Stimulated activated naive CD8-positive, alpha-beta T cell treated with anti-CD3 and anti-CD28 coated beads, Interleukin-15, amount 100 ng/mL, for 72 hours (primary cell): Measurements from ENCODE around the gene ELL2.
"Not testable (repeated sequence)": the region's sequence is repeated elsewhere in the genome, so short reads cannot be mapped to it uniquely, and the experiment has no call there.

Source experiments
- ATAC-seq: fragments of 150-1000 bp; cut with Tn5 transposase; 2 replicates; pipeline ENCODE4 v1.10.0; 2021; ENCODE audit warnings: mild to moderate bottlenecking, moderate library complexity
- DNase-seq, 2 donors: peaks; one replicate each; pipeline ENCODE4 v3.0.0; 2021 to 2022
- H3K27ac Mint-ChIP-seq, 2 donors: one replicate each; pipeline ENCODE4 v1.8.0; 2022; ENCODE audit warnings: mild to moderate bottlenecking in 2 of 2, mixed read lengths in 2 of 2, moderate library complexity in 2 of 2
- H3K27me3 Mint-ChIP-seq: one replicate; pipeline ENCODE4 v1.8.0; 2022; ENCODE audit warnings: mixed read lengths
- H3K4me1 Mint-ChIP-seq: one replicate; pipeline ENCODE4 v1.8.0; 2022; ENCODE audit warnings: mild to moderate bottlenecking, mixed read lengths
- H3K4me3 Mint-ChIP-seq, 2 donors: one replicate each; pipeline ENCODE4 v1.8.0; 2022; ENCODE audit warnings: mild to moderate bottlenecking in 2 of 2, mixed read lengths in 2 of 2, moderate library complexity in 1 of 2
- H3K9me3 Mint-ChIP-seq, 2 donors: one replicate each; pipeline ENCODE4 v1.8.0; 2022; ENCODE audit warnings: mixed read lengths in 2 of 2

Gene ELL2

DNA sequence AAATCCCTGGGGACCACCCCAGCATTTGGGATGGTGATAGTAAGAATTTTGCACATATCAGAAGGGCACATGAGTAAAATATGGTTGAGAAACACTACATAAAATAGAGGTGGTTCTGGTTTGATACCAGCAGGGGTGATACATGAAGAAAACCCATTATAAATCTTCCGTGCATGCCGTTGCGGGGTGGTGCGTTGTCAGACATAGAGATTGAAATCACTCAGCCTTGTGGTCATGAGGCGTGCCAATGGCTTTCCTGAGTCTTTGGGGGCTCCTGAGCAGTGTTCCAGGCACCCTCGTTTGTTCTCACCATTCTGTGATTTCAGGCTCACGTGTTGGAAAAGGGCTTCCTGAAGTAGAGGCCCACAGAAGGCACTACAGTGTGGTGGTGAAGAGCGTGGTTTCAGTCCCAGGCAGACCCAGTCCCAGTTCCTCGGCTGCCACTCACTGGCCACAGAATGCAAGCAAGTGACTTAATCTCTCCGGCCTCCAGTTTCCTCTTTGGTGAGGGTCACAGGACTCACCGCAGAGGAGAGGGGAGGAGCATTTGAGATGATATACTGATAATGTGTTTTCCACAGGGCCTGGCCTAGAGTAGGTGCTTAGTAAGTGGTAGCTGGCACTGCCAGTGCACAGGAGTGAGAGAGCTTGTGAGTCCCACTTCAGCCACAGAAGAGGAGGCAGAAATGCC is 118.7 kb downstream of the ELL2 start:
- Mint-ChIP-seq H3K4me3 (peak overlapping the region; percentile 31 to 33), H3K27ac (peak overlapping the region; percentile 72 to 77), H3K4me1 (peaks cover 32% of the 10 kb centered on the region), H3K9me3 (no peaks in the 10 kb centered on the region), H3K27me3 (no peaks in the 10 kb centered on the region)
- ATAC-seq, result peak; percentile 87
- DNase-seq, result peak; percentile 53 to 80

DNA sequence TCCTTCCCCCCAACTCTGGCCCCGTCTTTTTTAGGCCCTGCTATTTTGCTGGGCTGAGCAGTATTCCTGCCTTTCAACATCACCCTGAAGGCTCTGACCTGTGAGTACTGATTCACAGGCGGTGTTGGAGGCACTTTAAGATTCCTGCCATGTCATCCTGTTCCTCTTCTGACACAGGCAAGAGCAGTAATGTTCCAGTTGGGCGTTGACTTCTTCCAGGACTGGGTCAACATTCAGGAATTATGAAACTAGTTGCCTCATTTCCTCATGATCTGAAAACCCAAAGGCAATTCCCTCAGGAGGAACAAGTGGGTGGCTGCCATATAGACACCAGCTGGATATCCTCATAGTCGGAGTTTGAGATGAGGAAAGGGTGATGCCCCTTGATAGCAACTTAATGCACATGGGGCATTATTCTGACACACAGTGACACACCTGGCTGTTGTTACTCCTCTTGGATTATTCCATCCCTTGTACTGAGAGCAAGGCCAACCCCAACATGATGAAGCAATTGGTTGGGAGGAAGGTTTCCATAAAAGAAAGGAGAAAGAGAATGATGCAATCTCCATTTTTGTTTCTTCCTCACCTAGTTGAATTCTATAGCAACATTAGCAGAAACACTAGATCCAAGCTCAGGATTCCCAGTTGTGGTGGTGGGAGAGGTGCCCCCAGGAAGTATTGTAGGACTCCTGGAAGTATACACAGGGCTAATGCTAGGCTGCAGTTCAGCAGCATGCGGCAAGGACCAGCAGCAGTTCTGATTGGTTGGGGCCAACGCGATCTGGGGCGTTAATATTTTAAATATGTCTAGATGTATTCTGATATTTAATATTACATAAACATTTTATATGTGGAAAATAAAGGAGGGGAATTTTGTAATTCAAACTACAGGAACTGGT is 119.5 kb downstream of the ELL2 start:
- H3K4me3 Mint-ChIP-seq, result no peak overlapping the region
- no peaks in the 10 kb centered on the region for H3K9me3 Mint-ChIP-seq
- ATAC-seq, result no peak
- no peak for DNase-seq
- peaks cover 39% of the 10 kb centered on the region for H3K4me1 Mint-ChIP-seq
- no peak overlapping the region for H3K27ac Mint-ChIP-seq
- no peaks in the 10 kb centered on the region for H3K27me3 Mint-ChIP-seq

DNA sequence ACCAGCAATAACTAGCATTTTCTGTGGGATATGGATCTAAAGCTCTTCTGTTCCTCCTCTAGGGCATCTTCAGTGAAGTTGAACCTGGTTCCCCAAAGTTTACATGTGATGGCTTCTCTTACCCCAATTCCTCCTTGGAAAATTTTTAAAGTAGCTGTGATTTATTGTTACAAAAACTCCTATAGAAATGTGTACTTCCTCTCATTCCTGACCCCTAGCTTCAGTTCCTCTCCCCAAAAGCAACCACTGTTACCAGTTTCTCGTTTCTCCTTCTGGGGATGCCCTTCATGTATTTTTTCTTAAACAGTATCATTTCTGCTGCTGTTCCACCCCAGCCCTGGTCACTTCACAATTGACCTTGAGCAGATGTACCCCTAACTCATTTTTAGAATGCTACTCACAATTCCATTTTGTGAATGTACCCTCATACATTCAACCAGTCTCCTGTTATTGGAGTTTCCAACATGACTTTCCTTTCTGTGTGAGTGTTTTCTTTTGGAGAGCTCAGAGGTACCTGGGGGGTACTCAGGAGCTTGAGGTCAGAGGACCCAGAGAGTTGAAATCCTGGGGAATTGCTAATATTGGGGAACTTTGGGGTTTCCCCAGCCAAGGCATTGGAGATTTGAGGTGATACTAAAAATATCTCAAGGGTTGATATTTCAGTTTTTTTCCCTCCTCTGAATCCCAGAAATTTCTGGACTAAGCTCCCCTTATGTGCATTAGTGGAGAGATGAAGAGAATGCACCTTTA is 120.5 kb downstream of the ELL2 start:
- H3K9me3 Mint-ChIP-seq, result no peaks in the 10 kb centered on the region
- ATAC-seq (no peak), DNase-seq (no peak)
- no peak overlapping the region for H3K27ac Mint-ChIP-seq
- no peak overlapping the region for H3K4me3 Mint-ChIP-seq
- no peaks in the 10 kb centered on the region for H3K27me3 Mint-ChIP-seq
- H3K4me1 Mint-ChIP-seq, result peaks cover 43% of the 10 kb centered on the region

DNA sequence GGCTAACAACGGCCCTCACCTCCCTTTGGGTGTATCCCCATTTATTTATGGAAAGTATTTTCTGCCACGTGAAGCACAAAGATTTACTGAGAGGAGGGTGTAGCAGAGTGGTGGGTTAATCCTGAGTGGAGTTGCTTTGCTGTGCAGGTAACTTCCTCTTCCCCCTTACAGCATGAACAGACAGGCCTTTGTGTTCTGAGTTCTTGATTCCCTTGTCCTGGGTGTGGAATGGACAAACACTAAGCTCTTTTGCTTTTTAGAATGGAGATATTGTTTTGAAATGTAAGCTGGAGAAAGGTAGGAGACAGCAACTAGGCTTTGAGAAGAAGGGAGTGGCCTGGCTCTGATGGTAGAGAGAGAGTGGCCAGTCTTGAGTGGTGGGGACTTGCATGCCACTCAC is 122.0 kb downstream of the ELL2 start:
- no peaks in the 10 kb centered on the region for H3K9me3 Mint-ChIP-seq
- ATAC-seq (no peak), DNase-seq (no peak)
- H3K27ac Mint-ChIP-seq, result no peak overlapping the region
- H3K4me1 Mint-ChIP-seq, result peaks cover 52% of the 10 kb centered on the region
- no peaks in the 10 kb centered on the region for H3K27me3 Mint-ChIP-seq
- H3K4me3 Mint-ChIP-seq, result no peak overlapping the region

DNA sequence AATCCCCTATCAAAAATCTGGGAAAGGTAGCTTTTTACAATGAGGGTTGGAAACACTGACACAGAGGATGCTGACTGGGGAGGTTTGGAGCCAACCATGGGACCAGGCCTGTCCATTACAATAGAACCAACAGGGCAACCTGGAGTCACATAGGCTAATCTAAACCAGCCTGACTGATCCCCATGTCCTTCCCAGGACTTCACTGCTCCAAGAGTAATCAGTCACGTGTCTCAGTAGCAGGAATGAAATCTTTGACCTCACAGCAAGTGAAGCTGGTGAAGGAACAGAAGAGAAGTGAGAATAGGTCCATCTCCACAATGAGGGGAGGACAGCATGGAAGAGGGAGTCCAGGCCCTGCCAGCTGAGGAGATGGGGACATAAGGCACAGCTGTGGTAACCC is 123.1 kb downstream of the ELL2 start:
- Mint-ChIP-seq H3K4me3 (no peak overlapping the region), H3K4me1 (peaks cover 62% of the 10 kb centered on the region), H3K9me3 (no peaks in the 10 kb centered on the region), H3K27me3 (no peaks in the 10 kb centered on the region), H3K27ac (no peak overlapping the region)
- ATAC-seq (no peak), DNase-seq (no peak)

GRCh38 chr5:95838001-95838520 is 123.6 kb downstream of the ELL2 start:
- Mint-ChIP-seq H3K27ac (no peak overlapping the region), H3K9me3 (no peaks in the 10 kb centered on the region), H3K4me1 (peaks cover 61% of the 10 kb centered on the region), H3K27me3 (no peaks in the 10 kb centered on the region), H3K4me3 (no peak overlapping the region)
- ATAC-seq (no peak), DNase-seq (no peak)

GRCh38 chr5:95837492-95837891 is 124.2 kb downstream of the ELL2 start:
- Mint-ChIP-seq H3K4me1 (peaks cover 61% of the 10 kb centered on the region), H3K27me3 (no peaks in the 10 kb centered on the region), H3K27ac (no peak overlapping the region)

DNA sequence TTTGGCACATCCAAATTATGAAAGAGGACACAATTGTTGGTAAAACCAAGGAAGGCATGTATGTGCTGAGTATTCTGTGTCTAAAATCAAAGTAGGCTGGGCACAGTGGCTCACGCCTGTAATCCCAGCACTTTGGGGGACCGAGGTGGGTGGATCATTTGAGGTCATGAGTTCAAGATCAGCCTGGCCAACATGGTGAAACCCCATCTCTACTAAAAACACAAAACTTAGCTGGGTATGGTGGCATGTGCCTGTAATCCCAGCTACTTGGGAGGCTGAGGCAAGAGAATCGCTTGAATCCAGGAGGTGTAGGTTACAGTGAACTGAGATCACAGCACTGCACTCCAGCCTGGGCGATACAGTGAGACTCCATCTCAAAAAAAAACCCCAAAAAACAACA is 124.7 kb downstream of the ELL2 start:
- not testable (repeated sequence) for H3K27ac Mint-ChIP-seq, ATAC-seq, H3K9me3 Mint-ChIP-seq, H3K27me3 Mint-ChIP-seq, DNase-seq
- Mint-ChIP-seq H3K4me1 (peaks cover 62% of the 10 kb centered on the region), H3K4me3 (peak overlapping the region; percentile 10 to 31)

More at GRCh38 chr5:95837492-95837891, 124.2 kb downstream of the ELL2 start:
- no peak overlapping the region for H3K4me3 Mint-ChIP-seq
- ATAC-seq (no peak), DNase-seq (no peak)
- no peaks in the 10 kb centered on the region for H3K9me3 Mint-ChIP-seq

DNA sequence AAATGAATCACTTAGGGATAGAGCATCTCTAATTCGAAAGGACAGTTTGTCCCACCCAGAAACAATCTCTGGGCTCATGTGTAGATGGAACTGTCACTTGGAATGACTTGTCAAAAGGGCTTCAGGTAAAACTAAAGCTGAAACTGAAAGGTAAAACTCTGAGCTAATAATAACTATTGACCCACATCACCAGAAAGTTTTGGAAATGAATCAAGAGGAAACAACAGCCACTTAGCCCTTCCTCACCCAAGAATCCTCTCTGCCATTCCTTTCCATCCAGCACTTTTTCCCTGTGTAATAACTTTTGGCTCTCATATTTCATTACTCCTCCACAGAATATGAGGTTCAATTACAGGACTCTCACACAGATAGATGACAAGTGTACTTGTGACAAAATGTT is 125.1 kb downstream of the ELL2 start:
- no peaks in the 10 kb centered on the region for H3K27me3 Mint-ChIP-seq
- DNase-seq (no peak), ATAC-seq (no peak)
- no peaks in the 10 kb centered on the region for H3K9me3 Mint-ChIP-seq
- no peak overlapping the region for H3K27ac Mint-ChIP-seq
- peaks cover 64% of the 10 kb centered on the region for H3K4me1 Mint-ChIP-seq
- H3K4me3 Mint-ChIP-seq, result peak overlapping the region; percentile 10 to 31

- DNase-seq, result no peak
- Mint-ChIP-seq H3K9me3 (no peaks in the 10 kb centered on the region), H3K4me1 (peaks cover 64% of the 10 kb centered on the region), H3K27ac (peak overlapping the region; percentile 79 to 86), H3K4me3 (peak overlapping the region; percentile 83), H3K27me3 (no peaks in the 10 kb centered on the region)
- no peak for ATAC-seq
Observed at GRCh38 chr5:95835682-95836385, 125.8 kb downstream of the ELL2 start.
